SJSA1 (cell line): ENCODE data around the gene RAPGEF2. TPM values are rescaled to one million over a fixed set of nuclear protein-coding genes. Genes with fewer than 3 reads are reported as not detected.
"Not testable (repeated sequence)": the region's sequence is repeated elsewhere in the genome, so short reads cannot be mapped to it uniquely, and the experiment has no call there.

Experiments
- DNase-seq, 2 experiments: peaks; one replicate each; pipeline ENCODE4 v3.0.0-alpha.2; 2015 to 2020; ENCODE audit warnings: low spot score in 2 of 2, low read depth in 1 of 2
- H3K27ac ChIP-seq: fragments of 250-450 bp; sonication (Bioruptor Pico); 2 replicates; pipeline ENCODE4 v1.5.1; 2020; ENCODE audit warnings: mild to moderate bottlenecking, moderate library complexity
- H3K27me3 ChIP-seq: fragments of 250-450 bp; sonication (Bioruptor Pico); replicated peaks from 2 replicates; pipeline ENCODE4 v1.5.1; 2020; ENCODE audit warnings: mild to moderate bottlenecking, moderate library complexity
- H3K36me3 ChIP-seq: fragments of 250-450 bp; sonication (Bioruptor Pico); 2 replicates; pipeline ENCODE4 v1.5.1; 2020; ENCODE audit warnings: mild to moderate bottlenecking
- H3K4me1 ChIP-seq: fragments of 250-450 bp; sonication (Bioruptor Pico); replicated peaks from 2 replicates; pipeline ENCODE4 v1.6.1; 2021; ENCODE audit warnings: mild to moderate bottlenecking
- H3K4me3 ChIP-seq: fragments of 250-450 bp; sonication (Bioruptor Pico); 2 replicates; pipeline ENCODE4 v1.5.1; 2020; ENCODE audit warnings: mild to moderate bottlenecking
- H3K9me3 ChIP-seq: fragments of 250-450 bp; sonication (Bioruptor Pico); replicated peaks from 2 replicates; pipeline ENCODE4 v1.5.1; 2020; ENCODE audit warnings: mild to moderate bottlenecking
- total RNA-seq: library from RNA; depleted of rRNA; stranded (reverse); fragments of >200 nt; shearing (Covaris generic); gene quantifications from 2 replicates; pipeline ENCODE4 v1.2.3, GENCODE V29; 2014

Gene RAPGEF2
- total RNA-seq, 1 experiment from 2014 or later, result 97.6 TPM

DNA sequence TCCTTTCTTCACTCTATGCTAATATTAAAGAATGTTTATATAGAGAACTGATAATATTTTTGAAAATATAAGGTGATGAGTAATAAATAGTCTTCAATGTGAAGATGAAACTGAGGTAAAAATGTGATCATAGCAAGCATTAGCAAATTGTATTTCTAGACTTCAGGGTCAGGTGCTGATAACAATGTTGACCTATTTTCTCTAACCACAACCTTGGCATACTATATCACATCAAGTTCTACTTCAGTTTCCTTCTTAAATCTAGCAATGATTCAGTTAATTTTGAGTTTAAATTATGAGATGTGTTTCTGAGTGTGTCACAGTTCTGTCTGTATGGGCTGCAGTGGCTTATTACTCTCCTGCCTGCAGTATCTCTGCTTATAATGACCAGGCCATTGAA is 209.4 kb downstream of the RAPGEF2 start:
- Histone ChIP-seq H3K27ac (no peak overlapping the region), H3K4me1 (peaks cover 21% of the 10 kb centered on the region), H3K36me3 (peaks cover 27% of the 10 kb centered on the region), H3K9me3 (no peaks in the 10 kb centered on the region), H3K4me3 (no peak overlapping the region), H3K27me3 (no peaks in the 10 kb centered on the region)
- no peak for DNase-seq

DNA sequence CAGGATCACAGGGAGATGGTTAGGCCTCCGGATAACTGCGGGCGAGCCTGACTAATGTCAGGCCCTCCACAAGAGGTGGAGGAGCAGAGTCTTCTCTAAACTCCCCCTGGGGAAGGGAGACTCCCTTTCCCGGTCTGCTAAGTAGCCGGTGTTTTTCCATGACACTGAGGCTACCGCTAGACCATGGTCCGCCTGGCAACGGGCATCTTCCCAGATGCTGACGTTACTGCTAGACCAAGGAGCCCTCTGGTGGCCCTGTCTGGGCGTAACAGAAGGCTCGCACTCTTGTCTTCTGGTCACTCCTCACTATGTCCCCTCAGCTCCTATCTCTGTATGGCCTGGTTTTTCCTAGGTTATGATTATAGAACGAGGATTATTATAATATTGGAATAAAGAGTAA is 213.0 kb downstream of the RAPGEF2 start:
- peaks cover 40% of the 10 kb centered on the region for H3K36me3 ChIP-seq
- not testable (repeated sequence) for H3K4me1 ChIP-seq, H3K27ac ChIP-seq, H3K9me3 ChIP-seq, H3K4me3 ChIP-seq, H3K27me3 ChIP-seq
- DNase-seq, result peak; percentile 28 to 56

DNA sequence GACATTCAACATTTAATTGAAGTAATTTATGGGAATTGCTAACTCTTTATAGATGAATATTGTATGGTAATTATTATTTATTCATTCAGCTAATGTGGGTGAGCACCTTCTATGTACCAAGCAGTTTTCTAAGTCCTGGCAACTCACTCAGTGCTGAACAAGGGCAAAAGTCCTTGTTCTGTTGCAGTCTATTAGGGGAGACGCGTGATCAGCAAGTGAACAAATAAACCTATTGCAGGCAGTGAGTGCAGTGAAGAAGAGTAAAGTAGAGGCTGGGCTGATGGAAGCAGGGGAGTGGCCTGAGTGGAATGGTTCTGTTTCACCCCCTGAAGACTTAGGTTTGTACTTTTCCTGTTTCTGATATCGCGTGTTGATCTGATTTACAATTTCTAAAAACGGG is 214.3 kb downstream of the RAPGEF2 start:
- Histone ChIP-seq H3K27ac (no peak overlapping the region), H3K4me1 (no peaks in the 10 kb centered on the region), H3K36me3 (peaks cover 50% of the 10 kb centered on the region), H3K4me3 (no peak overlapping the region), H3K27me3 (no peaks in the 10 kb centered on the region), H3K9me3 (no peaks in the 10 kb centered on the region)
- DNase-seq, result no peak

DNA sequence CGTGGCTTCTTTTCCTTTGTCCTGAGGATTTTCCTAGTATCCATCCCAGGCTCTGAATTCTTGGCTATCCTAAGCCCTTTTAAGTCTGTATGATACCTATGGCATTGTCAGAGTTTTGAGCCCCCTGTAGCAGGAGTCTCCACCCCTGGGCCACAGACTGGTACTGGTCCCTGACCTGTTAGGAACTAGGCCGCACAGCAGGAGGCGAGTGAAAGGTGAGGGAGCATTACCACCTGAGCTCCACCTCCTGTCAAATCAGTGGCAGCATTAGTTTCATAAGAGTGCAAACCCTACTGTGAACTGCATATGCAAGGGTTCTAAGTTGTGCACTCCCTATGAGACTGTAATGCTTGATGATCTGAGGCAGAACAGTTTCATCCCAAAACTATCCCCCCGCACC is 216.1 kb downstream of the RAPGEF2 start:
- Histone ChIP-seq H3K36me3 (peaks cover 64% of the 10 kb centered on the region), H3K4me3 (no peak overlapping the region), H3K27ac (no peak overlapping the region), H3K4me1 (no peaks in the 10 kb centered on the region), H3K27me3 (no peaks in the 10 kb centered on the region), H3K9me3 (no peaks in the 10 kb centered on the region)
- DNase-seq, result no peak

DNA sequence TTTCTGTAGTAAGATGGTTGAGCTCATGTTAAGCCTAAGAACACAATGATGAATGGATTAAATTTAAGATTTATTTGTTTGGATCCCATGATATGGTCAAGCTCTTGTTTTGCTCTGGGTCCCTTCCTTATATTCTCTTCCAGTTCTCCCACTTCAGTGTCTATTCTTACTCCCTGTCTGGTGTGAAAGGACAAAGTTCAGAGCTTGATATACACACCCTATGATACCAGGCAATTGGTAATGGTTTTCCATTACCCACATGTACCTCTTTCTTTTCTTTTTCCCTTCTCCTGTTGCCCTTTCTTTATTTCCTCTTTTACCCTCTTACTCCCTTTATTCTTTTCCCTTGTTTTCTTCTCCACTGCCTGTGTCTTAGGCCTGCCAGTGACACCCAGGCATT is 223.6 kb downstream of the RAPGEF2 start:
- Histone ChIP-seq H3K4me3 (no peak overlapping the region), H3K27me3 (no peaks in the 10 kb centered on the region), H3K36me3 (peaks cover 49% of the 10 kb centered on the region), H3K27ac (no peak overlapping the region), H3K4me1 (no peaks in the 10 kb centered on the region), H3K9me3 (no peaks in the 10 kb centered on the region)
- no peak for DNase-seq

DNA sequence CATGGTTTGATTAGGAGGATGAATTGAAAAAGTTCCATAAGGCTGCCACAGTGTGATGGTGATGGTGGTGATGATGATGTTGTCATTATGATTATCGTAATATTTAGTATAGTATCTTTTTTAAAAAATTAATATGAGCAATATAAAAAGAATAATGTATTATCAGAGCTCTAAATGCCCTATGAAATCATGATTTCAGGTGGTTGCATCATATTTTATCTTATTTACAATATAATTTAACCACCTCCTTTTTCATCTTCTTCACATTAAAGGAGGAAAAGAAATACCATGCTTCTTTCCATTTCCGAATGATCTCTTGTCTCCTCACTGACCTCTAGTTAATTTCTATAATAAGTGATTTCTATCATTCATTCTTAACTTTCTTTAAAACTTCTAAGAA is 225.9 kb downstream of the RAPGEF2 start:
- no peak overlapping the region for H3K27ac ChIP-seq
- H3K27me3 ChIP-seq, result no peaks in the 10 kb centered on the region
- DNase-seq, result no peak
- H3K4me3 ChIP-seq, result no peak overlapping the region
- H3K9me3 ChIP-seq, result no peaks in the 10 kb centered on the region
- H3K36me3 ChIP-seq, result peaks cover 52% of the 10 kb centered on the region
- H3K4me1 ChIP-seq, result no peaks in the 10 kb centered on the region

DNA sequence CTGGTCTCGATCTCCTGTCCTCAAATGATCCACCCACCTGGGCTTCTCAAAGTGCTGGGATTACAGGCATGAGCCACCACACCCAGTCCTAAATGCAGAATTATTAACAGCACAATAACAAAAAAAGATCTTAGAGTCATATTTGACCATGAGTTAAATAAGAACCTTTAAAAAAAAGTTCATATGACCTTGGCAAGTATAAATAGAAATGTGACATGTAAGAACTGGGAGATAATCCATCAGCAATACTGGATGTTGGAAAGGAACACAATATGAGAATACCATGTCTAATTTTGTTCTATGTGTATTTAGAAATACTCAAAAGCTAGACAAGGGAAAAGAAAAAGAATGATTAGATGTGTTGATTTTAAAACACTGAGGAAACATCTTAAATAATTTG is 231.6 kb downstream of the RAPGEF2 start:
- peaks cover 62% of the 10 kb centered on the region for H3K36me3 ChIP-seq
- H3K4me3 ChIP-seq, result no peak overlapping the region
- DNase-seq, result no peak
- no peak overlapping the region for H3K27ac ChIP-seq
- H3K4me1 ChIP-seq, result no peaks in the 10 kb centered on the region
- H3K9me3 ChIP-seq, result no peaks in the 10 kb centered on the region
- no peaks in the 10 kb centered on the region for H3K27me3 ChIP-seq

DNA sequence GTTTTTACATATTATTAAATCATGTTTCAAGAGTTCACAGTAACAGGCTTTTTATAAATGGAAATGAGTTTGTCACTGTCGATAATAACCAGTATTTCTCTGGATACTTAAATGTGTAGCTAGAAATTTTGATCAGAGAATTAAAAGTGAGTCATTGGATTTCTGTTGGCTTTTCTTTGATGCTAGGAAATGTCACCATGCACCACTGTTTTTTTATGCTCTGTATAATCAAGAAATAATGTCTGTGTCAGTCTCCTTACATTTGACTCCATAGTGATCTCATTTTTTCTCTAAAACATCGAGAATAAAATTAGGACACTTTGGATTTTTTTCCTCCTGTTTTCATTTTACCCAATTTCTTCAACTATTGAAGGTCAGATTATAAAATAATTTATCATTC is 234.2 kb downstream of the RAPGEF2 start:
- H3K4me1 ChIP-seq, result no peaks in the 10 kb centered on the region
- no peak overlapping the region for H3K4me3 ChIP-seq
- no peak for DNase-seq
- no peaks in the 10 kb centered on the region for H3K27me3 ChIP-seq
- H3K27ac ChIP-seq, result no peak overlapping the region
- H3K9me3 ChIP-seq, result no peaks in the 10 kb centered on the region
- H3K36me3 ChIP-seq, result peaks cover 58% of the 10 kb centered on the region

DNA sequence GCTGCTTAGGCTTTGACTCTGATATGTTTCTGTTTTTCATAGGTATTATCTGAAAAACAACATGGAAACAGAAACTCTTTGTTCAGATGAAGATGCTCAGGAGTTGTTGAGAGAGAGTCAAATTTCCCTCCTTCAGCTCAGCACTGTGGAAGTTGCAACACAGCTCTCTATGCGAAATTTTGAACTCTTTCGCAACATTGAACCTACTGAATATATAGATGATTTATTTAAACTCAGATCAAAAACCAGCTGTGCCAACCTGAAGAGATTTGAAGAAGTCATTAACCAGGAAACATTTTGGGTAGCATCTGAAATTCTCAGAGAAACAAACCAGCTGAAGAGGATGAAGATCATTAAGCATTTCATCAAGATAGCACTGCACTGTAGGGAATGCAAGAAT is 238.6 kb downstream of the RAPGEF2 start:
- Histone ChIP-seq H3K27ac (no peak overlapping the region), H3K4me1 (no peaks in the 10 kb centered on the region), H3K36me3 (peaks cover 75% of the 10 kb centered on the region), H3K4me3 (no peak overlapping the region), H3K9me3 (no peaks in the 10 kb centered on the region), H3K27me3 (no peaks in the 10 kb centered on the region)
- no peak for DNase-seq

DNA sequence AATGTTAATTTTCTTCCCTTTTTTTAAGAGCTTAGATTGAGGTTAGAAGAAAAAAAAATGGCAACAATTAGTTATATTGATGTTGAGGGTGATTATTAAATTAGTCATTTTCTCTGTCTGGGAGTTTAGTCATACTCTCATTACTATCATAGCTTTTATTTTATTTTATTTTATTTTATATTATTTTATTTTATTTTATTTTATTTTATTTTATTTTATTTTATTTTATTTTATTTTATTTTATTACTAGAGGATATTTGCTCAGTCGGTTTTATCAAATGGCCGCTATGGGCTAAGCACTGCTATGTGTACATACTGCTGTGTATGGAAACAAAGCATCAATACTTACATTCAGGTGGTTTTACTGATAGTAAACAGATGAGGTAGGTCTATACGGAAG is 239.5 kb downstream of the RAPGEF2 start:
- H3K36me3 ChIP-seq, result peaks cover 83% of the 10 kb centered on the region
- no peaks in the 10 kb centered on the region for H3K9me3 ChIP-seq
- H3K27me3 ChIP-seq, result no peaks in the 10 kb centered on the region
- no peaks in the 10 kb centered on the region for H3K4me1 ChIP-seq
- no peak overlapping the region for H3K4me3 ChIP-seq
- H3K27ac ChIP-seq, result no peak overlapping the region
- no peak for DNase-seq

DNA sequence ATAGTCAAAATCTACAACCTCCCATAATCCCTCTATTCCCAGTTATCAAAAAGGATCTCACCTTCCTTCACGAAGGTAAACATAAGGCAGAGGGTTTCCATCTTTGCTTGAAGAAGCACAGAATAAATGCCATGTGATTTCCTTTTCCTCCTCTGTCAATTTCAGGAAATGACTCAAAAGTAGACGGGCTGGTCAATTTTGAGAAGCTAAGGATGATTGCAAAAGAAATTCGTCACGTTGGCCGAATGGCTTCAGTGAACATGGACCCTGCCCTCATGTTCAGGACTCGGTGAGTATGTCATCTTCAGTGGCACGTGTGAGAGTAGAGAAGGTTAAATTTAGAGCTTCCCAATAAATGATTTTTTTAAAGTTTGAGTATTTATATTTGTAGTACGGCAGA is 240.2 kb downstream of the RAPGEF2 start:
- DNase-seq, result no peak
- no peaks in the 10 kb centered on the region for H3K27me3 ChIP-seq
- H3K4me3 ChIP-seq, result no peak overlapping the region
- no peaks in the 10 kb centered on the region for H3K4me1 ChIP-seq
- no peak overlapping the region for H3K27ac ChIP-seq
- H3K9me3 ChIP-seq, result no peaks in the 10 kb centered on the region
- peaks cover 88% of the 10 kb centered on the region for H3K36me3 ChIP-seq

DNA sequence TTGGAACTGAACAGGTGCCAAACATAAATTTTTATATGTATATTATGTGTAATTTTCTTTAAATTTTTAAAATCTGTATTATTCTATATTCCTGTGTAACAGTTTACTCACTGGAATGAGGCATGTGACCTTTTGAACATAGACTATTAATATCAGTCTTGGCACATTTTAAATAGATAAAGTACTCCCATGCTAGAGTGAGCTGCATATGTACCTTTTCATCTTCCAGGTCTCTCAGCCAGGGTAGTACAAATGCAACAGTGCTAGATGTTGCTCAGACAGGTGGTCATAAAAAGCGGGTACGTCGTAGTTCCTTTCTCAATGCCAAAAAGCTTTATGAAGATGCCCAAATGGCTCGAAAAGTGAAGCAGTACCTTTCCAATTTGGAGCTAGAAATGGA is 242.0 kb downstream of the RAPGEF2 start:
- Histone ChIP-seq H3K4me3 (no peak overlapping the region), H3K9me3 (no peaks in the 10 kb centered on the region), H3K27ac (no peak overlapping the region), H3K4me1 (no peaks in the 10 kb centered on the region), H3K36me3 (peaks cover 88% of the 10 kb centered on the region), H3K27me3 (no peaks in the 10 kb centered on the region)
- no peak for DNase-seq

DNA sequence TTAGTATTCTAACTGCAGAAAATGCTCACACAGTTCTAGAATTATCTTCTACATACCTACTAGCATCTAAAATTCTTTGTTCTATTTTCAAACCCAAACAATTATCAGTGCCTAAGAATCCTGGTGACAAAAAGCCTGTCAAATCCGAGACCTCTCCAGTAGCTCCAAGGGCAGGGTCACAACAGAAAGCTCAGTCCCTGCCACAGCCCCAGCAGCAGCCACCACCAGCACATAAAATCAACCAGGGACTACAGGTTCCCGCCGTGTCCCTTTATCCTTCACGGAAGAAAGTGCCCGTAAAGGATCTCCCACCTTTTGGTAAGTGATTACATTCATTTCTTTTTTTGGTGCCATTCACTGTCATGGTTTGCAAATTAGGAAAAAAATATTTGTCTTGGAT is 243.8 kb downstream of the RAPGEF2 start:
- Histone ChIP-seq H3K27ac (no peak overlapping the region), H3K9me3 (no peaks in the 10 kb centered on the region), H3K27me3 (no peaks in the 10 kb centered on the region), H3K4me3 (no peak overlapping the region), H3K4me1 (no peaks in the 10 kb centered on the region), H3K36me3 (peaks cover 93% of the 10 kb centered on the region)
- DNase-seq, result no peak

DNA sequence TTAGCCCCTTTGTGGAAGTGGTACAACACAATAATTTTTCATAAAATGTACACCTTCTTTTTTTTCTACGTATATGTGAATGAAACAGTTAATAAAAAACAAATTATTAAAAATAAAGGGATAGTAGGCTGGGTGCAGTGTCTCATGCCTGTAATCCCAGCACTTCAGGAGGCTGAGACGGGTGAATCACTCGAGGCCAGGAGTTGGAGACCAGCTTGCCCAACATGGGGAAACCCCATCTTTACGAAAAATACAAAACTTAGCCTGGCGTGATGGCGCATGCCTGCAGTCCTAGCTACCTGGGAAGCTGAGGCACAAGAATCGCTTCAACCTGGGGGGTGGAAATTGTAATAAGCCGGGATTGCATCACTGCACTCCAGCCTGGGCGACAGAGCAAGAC is 244.9 kb downstream of the RAPGEF2 start:
- H3K27ac ChIP-seq, result no peak overlapping the region
- no peaks in the 10 kb centered on the region for H3K27me3 ChIP-seq
- H3K4me3 ChIP-seq, result no peak overlapping the region
- H3K9me3 ChIP-seq, result no peaks in the 10 kb centered on the region
- DNase-seq, result no peak
- peaks cover 95% of the 10 kb centered on the region for H3K36me3 ChIP-seq
- H3K4me1 ChIP-seq, result no peaks in the 10 kb centered on the region

DNA sequence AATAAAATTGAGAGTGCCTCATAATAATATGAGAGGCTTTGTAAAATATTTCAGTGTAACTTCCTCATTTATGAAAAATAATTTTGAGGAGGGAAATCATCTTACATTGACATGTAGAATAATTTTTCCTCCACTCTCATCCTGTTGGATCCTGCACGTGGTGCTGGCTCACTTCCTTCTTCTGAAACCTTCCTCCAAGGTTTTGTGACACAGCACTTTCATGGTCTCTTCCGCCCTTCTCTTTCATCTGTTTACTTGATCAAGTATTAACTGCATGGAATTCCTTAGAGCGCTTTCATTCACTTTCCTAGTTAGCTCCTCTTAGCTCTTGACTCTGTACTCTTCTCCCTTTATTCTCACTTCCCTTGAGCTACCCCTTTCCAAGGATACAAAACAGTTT is 246.5 kb downstream of the RAPGEF2 start:
- no peaks in the 10 kb centered on the region for H3K27me3 ChIP-seq
- no peaks in the 10 kb centered on the region for H3K9me3 ChIP-seq
- DNase-seq, result no peak
- peaks cover 95% of the 10 kb centered on the region for H3K36me3 ChIP-seq
- H3K4me3 ChIP-seq, result no peak overlapping the region
- no peaks in the 10 kb centered on the region for H3K4me1 ChIP-seq
- peak overlapping the region; percentile 6; the same call in 1 of the 2 replicates for H3K27ac ChIP-seq
